NCI-H187 (cell line): ENCODE data around the gene PODNL1.
"Not testable (repeated sequence)": the region's sequence is repeated elsewhere in the genome, so short reads cannot be mapped to it uniquely, and the experiment has no call there.

Source experiments
- DNase-seq, 2 experiments: peaks; one replicate each; lab custom pipeline; 2025; lab: John Stamatoyannopoulos, UW

PODNL1 gene

GRCh38 chr19:13973479-13973878 is 35.3 kb upstream of the PODNL1 start:
- DNase-seq: not testable (repeated sequence)

- DNase-seq: no peak
Observed at GRCh38 chr19:13972368-13973155, 34.3 kb upstream of the PODNL1 start.

- not testable (repeated sequence) for DNase-seq
Observed at GRCh38 chr19:13971868-13972267, 33.7 kb upstream of the PODNL1 start.

GRCh38 chr19:13969897-13970296 is 31.7 kb upstream of the PODNL1 start:
- no peak for DNase-seq

GRCh38 chr19:13968999-13969398 is 30.8 kb upstream of the PODNL1 start:
- no peak for DNase-seq

GRCh38 chr19:13968383-13968935 is 30.2 kb upstream of the PODNL1 start:
- DNase-seq: no peak

- DNase-seq: not testable (repeated sequence)
Observed at GRCh38 chr19:13967206-13967605, 29.0 kb upstream of the PODNL1 start.

- no peak for DNase-seq
Observed at GRCh38 chr19:13966684-13967128, 28.5 kb upstream of the PODNL1 start.

- no peak for DNase-seq
Observed at GRCh38 chr19:13965926-13966683, 27.9 kb upstream of the PODNL1 start.

GRCh38 chr19:13965377-13965896 is 27.2 kb upstream of the PODNL1 start:
- no peak for DNase-seq

GRCh38 chr19:13964776-13965175 is 26.6 kb upstream of the PODNL1 start:
- DNase-seq: no peak

GRCh38 chr19:13963603-13964105 is 25.4 kb upstream of the PODNL1 start:
- DNase-seq: no peak

- DNase-seq: no peak
Observed at GRCh38 chr19:13962699-13963602, 24.7 kb upstream of the PODNL1 start.

GRCh38 chr19:13961826-13962698 is 23.8 kb upstream of the PODNL1 start:
- no peak for DNase-seq

GRCh38 chr19:13960863-13961784 is 22.9 kb upstream of the PODNL1 start:
- DNase-seq: no peak

GRCh38 chr19:13959962-13960862 is 22.0 kb upstream of the PODNL1 start:
- DNase-seq: no peak

- DNase-seq: no peak
Observed at GRCh38 chr19:13959141-13959961, 21.1 kb upstream of the PODNL1 start.
